ENCODE results near the gene ASH1L. TPM values are rescaled to one million over a fixed set of nuclear protein-coding genes. Genes with fewer than 3 reads are reported as not detected.
"Not testable (repeated sequence)": the region's sequence is repeated elsewhere in the genome, so short reads cannot be mapped to it uniquely, and the experiment has no call there.

ASH1L gene
- total RNA-seq, 1 experiment from 2014 or later, result 29.3 TPM

GRCh38 chr1:155420788-155421187 is 141.8 kb downstream of the ASH1L start:
- Mint-ChIP-seq H3K4me3 (no peak overlapping the region), H3K27me3 (ENCODE audit: low read depth) (no peaks in the 10 kb centered on the region), H3K36me3 (peaks cover 3% of the 10 kb centered on the region), H3K9me3 (no peaks in the 10 kb centered on the region), H3K4me1 (no peaks in the 10 kb centered on the region), H3K27ac (no peak overlapping the region)
- no peak for DNase-seq (ENCODE audit: low spot score)
- POLR2A ChIA-PET, result no interaction called here
- TF ChIP-seq ELF4 (CRISPR knock-in tag; IDR thresholded peaks at IDR 0.05; ENCODE audit: low read depth) (no peak), TCF7 (CRISPR knock-in tag; IDR thresholded peaks at IDR 0.05; ENCODE audit: low read depth) (no peak), ETV6 (CRISPR knock-in tag; IDR thresholded peaks at IDR 0.05) (no peak), JAZF1 (CRISPR knock-in tag; IDR thresholded peaks at IDR 0.05) (no peak), E2F4 (CRISPR knock-in tag; IDR thresholded peaks at IDR 0.05; ENCODE audit: borderline replicate concordance, low read depth) (no peak), ZNF396 (CRISPR knock-in tag; IDR thresholded peaks at IDR 0.05; ENCODE audit: borderline replicate concordance) (no peak), KAT7 (CRISPR knock-in tag; IDR thresholded peaks at IDR 0.05; ENCODE audit: borderline replicate concordance) (no peak)
- no peak for ATAC-seq
- CTCF ChIA-PET, result no interaction called here

- H3K27me3 Mint-ChIP-seq (ENCODE audit: low read depth); H3K9me3 Mint-ChIP-seq; H3K4me1 Mint-ChIP-seq; H3K4me3 Mint-ChIP-seq; CTCF ChIA-PET; ATAC-seq; H3K27ac Mint-ChIP-seq; POLR2A ChIA-PET; DNase-seq (ENCODE audit: low spot score): not testable (repeated sequence)
- H3K36me3 Mint-ChIP-seq, result peaks cover 17% of the 10 kb centered on the region
Measured at GRCh38 chr1:155411840-155412239, 150.8 kb downstream of the ASH1L start.

GRCh38 chr1:155410931-155411330 is 151.7 kb downstream of the ASH1L start:
- Mint-ChIP-seq H3K4me1 (no peaks in the 10 kb centered on the region), H3K4me3 (no peak overlapping the region), H3K36me3 (peaks cover 17% of the 10 kb centered on the region), H3K9me3 (no peaks in the 10 kb centered on the region), H3K27me3 (ENCODE audit: low read depth) (no peaks in the 10 kb centered on the region), H3K27ac (no peak overlapping the region)
- ChIA-PET CTCF (no interaction called here), POLR2A (no interaction called here)
- TF ChIP-seq ESRRA (CRISPR knock-in tag; IDR thresholded peaks at IDR 0.05; ENCODE audit: borderline replicate concordance) (no peak), STAT6 (CRISPR knock-in tag; conservative IDR thresholded peaks at IDR 0.05; ENCODE audit: low read depth) (no peak), ZNF121 (CRISPR knock-in tag; IDR thresholded peaks at IDR 0.05) (no peak), RELA (CRISPR knock-in tag; IDR thresholded peaks at IDR 0.05; ENCODE audit: borderline replicate concordance) (no peak), EMX1 (CRISPR knock-in tag; IDR thresholded peaks at IDR 0.05) (no peak), USF2 (CRISPR knock-in tag; IDR thresholded peaks at IDR 0.05) (no peak), E2F1 (CRISPR knock-in tag; IDR thresholded peaks at IDR 0.05) (no peak), CDX4 (CRISPR knock-in tag; IDR thresholded peaks at IDR 0.05; ENCODE audit: borderline replicate concordance) (no peak), ATF3 (CRISPR knock-in tag; conservative IDR thresholded peaks at IDR 0.05) (no peak), CTCF (IDR thresholded peaks at IDR 0.05) (no peak), FOXP1 (CRISPR knock-in tag; IDR thresholded peaks at IDR 0.05; ENCODE audit: borderline replicate concordance) (no peak), HMGA2 (CRISPR knock-in tag; IDR thresholded peaks at IDR 0.05) (no peak)
- ATAC-seq (no peak), DNase-seq (ENCODE audit: low spot score) (no peak)

Data from WTC11 (cell line).